Colonic mucosa (tissue), 4 donors: Measurements from ENCODE around the gene NTM. TPM values are rescaled to one million over a fixed set of nuclear protein-coding genes. Genes with fewer than 3 reads are reported as not detected.

ENCODE experiments used
- DNase-seq: peaks from one replicate; pipeline ENCODE4 v3.0.0-alpha.2; 2020
- H3K27ac ChIP-seq: fragments of 200-600 bp; one replicate; pipeline ENCODE4 v1.8.0; 2021
- H3K27me3 ChIP-seq: fragments of 200-600 bp; one replicate; pipeline ENCODE4 v1.8.0; 2021
- H3K36me3 ChIP-seq: fragments of 200-600 bp; one replicate; pipeline ENCODE4 v1.8.0; 2021
- H3K4me1 ChIP-seq: fragments of 200-600 bp; one replicate; pipeline ENCODE4 v1.8.0; 2021; ENCODE audit warnings: mild to moderate bottlenecking
- H3K4me3 ChIP-seq: fragments of 200-600 bp; one replicate; pipeline ENCODE4 v1.8.0; 2021
- H3K9ac ChIP-seq, 2 donors: one replicate each; pipeline ENCODE4 v1.7.0; 2013; ENCODE audit warnings: control low read depth in 2 of 2, low read depth in 2 of 2, low read length in 2 of 2
- H3K9me3 ChIP-seq: fragments of 200-600 bp; one replicate; pipeline ENCODE4 v1.8.0; 2021
- CTCF ChIP-seq: fragments of 200-600 bp; IDR thresholded peaks from one replicate; pipeline ENCODE4 v1.8.0; 2022; ENCODE audit warnings: antibody characterized with exemption, mild to moderate bottlenecking
- intact Hi-C: fragments of 100-400 bp; cut with DNase I; formaldehyde crosslinking; loops from one replicate; pipeline ENCODE4 v1.14.1; 2022
- total RNA-seq, 2 donors: library from RNA; stranded (reverse); fragmentation: NEBNext Ultra II Directional in 1 of 2; extraction: Animal tissue kit (Norgen Biotek cat#: 25700) in 1 of 2; gene quantifications; one replicate each; pipeline ENCODE4 v1.2.1, GENCODE V29; 2021
- donor health status: healthy.
- donor health status: DM: no; HTN: no; CAD: no.
- donor health status: DM: no; HTN: no; CAD: no.

The NTM gene
- total RNA-seq, 2 donors from 2014 or later: 1.6 to 2.8 TPM

GRCh38 chr11:131629925-131630540, 259.6 kb downstream of the NTM start:
- Histone ChIP-seq H3K27ac (no peak overlapping the region), H3K36me3 (no peaks in the 10 kb centered on the region), H3K9ac (no peak overlapping the region), H3K9me3 (no peaks in the 10 kb centered on the region), H3K4me1 (no peaks in the 10 kb centered on the region), H3K27me3 (no peaks in the 10 kb centered on the region), H3K4me3 (no peak overlapping the region)
- no peak for TF ChIP-seq CTCF
- no peak for DNase-seq
- intact Hi-C loops: no loop called here

GRCh38 chr11:131632971-131633370, 262.6 kb downstream of the NTM start:
- no peaks in the 10 kb centered on the region for H3K27me3 ChIP-seq
- intact Hi-C loops: no loop called here
- no peaks in the 10 kb centered on the region for H3K9me3 ChIP-seq
- H3K4me3 ChIP-seq: no peak overlapping the region
- TF ChIP-seq CTCF: no peak
- H3K27ac ChIP-seq: no peak overlapping the region
- DNase-seq: no peak
- no peaks in the 10 kb centered on the region for H3K4me1 ChIP-seq
- no peaks in the 10 kb centered on the region for H3K36me3 ChIP-seq
- H3K9ac ChIP-seq: no peak overlapping the region

GRCh38 chr11:131633921-131634715, 263.7 kb downstream of the NTM start:
- Histone ChIP-seq H3K36me3 (no peaks in the 10 kb centered on the region), H3K27ac (no peak overlapping the region), H3K4me3 (no peak overlapping the region), H3K9ac (no peak overlapping the region), H3K9me3 (no peaks in the 10 kb centered on the region), H3K4me1 (no peaks in the 10 kb centered on the region), H3K27me3 (no peaks in the 10 kb centered on the region)
- intact Hi-C loops: no loop called here
- DNase-seq: no peak
- no peak for TF ChIP-seq CTCF

GRCh38 chr11:131637469-131638175, 267.2 kb downstream of the NTM start:
- Histone ChIP-seq H3K27ac (no peak overlapping the region), H3K9ac (no peak overlapping the region), H3K27me3 (no peaks in the 10 kb centered on the region), H3K4me3 (no peak overlapping the region), H3K36me3 (no peaks in the 10 kb centered on the region), H3K9me3 (no peaks in the 10 kb centered on the region), H3K4me1 (no peaks in the 10 kb centered on the region)
- intact Hi-C loops: no loop called here
- no peak for TF ChIP-seq CTCF
- DNase-seq: no peak

- intact Hi-C loops: no loop called here
- Histone ChIP-seq H3K9ac (no peak overlapping the region), H3K27me3 (no peaks in the 10 kb centered on the region), H3K36me3 (no peaks in the 10 kb centered on the region), H3K9me3 (no peaks in the 10 kb centered on the region), H3K27ac (no peak overlapping the region), H3K4me3 (no peak overlapping the region), H3K4me1 (no peaks in the 10 kb centered on the region)
- DNase-seq: no peak
- no peak for TF ChIP-seq CTCF
These were observed 268.5 kb downstream of the NTM start for GRCh38 chr11:131638889-131639288.
